K562 (cell line): ENCODE measurements around the gene TEAD3. TPM values are rescaled to one million over a fixed set of nuclear protein-coding genes. Genes with fewer than 3 reads are reported as not detected.

ENCODE experiments used
- C11orf30 ChIP-seq: fragments of 450-650 bp; IDR thresholded peaks from 2 replicates; pipeline ENCODE4 v1.6.1; 2016; ENCODE audit warnings: low read depth, mild to moderate bottlenecking
- CCAR2 ChIP-seq: fragments of 200-400 bp; formaldehyde crosslinking; IDR thresholded peaks from 2 replicates; pipeline ENCODE4 v1.6.1; 2017; ENCODE audit warnings: mild to moderate bottlenecking, low read depth, low read length
- EP300 ChIP-seq: IDR thresholded peaks from 2 replicates; pipeline ENCODE4 v1.6.1; 2012; ENCODE audit warnings: low read length, improper control_type of control experiment
- ESRRB ChIP-seq: fragments of 250-450 bp; sonication (Bioruptor Pico); IDR thresholded peaks from 2 replicates; pipeline ENCODE4 v1.5.0; 2020; ENCODE audit warnings: mild to moderate bottlenecking, moderate library complexity, borderline replicate concordance
- ETV1 ChIP-seq: fragments of 450-650 bp; conservative IDR thresholded peaks from 2 replicates; pipeline ENCODE4 v1.6.1; 2016; ENCODE audit warnings: missing genetic modification characterization, control low read depth, low read depth, missing compliant biosample characterization
- FUS ChIP-seq: fragments of 200-400 bp; formaldehyde crosslinking; optimal IDR thresholded peaks from 2 replicates; pipeline ENCODE3; 2017; ENCODE audit warnings: low read depth, low read length
- HNRNPUL1 ChIP-seq: fragments of 200-400 bp; formaldehyde crosslinking; IDR thresholded peaks from 2 replicates; pipeline ENCODE4 v1.6.1; 2017; ENCODE audit warnings: low read length
- HOXB6 ChIP-seq: fragments of 250-450 bp; sonication (Bioruptor Pico); IDR thresholded peaks from 2 replicates; pipeline ENCODE4 v1.5.1; 2022; ENCODE audit warnings: mild to moderate bottlenecking, borderline replicate concordance
- ILK ChIP-seq: fragments of 450-650 bp; IDR thresholded peaks from 2 replicates; pipeline ENCODE4 v1.6.1; 2016; ENCODE audit warnings: missing genetic modification characterization, low read depth, mild to moderate bottlenecking, missing compliant biosample characterization, moderate library complexity, borderline replicate concordance
- POLR2H ChIP-seq: IDR thresholded peaks from 2 replicates; pipeline ENCODE4 v1.6.1; 2016; ENCODE audit warnings: missing genetic modification characterization, low read depth, mild to moderate bottlenecking, control low read depth, missing compliant biosample characterization, moderate library complexity
- PYGO2 ChIP-seq: fragments of 450-650 bp; IDR thresholded peaks from 2 replicates; pipeline ENCODE4 v1.6.1; 2016; ENCODE audit warnings: mild to moderate bottlenecking, missing genetic modification characterization, moderate library complexity, missing compliant biosample characterization
- RB1 ChIP-seq: fragments of 450-650 bp; IDR thresholded peaks from 2 replicates; pipeline ENCODE4 v1.6.1; 2017; ENCODE audit warnings: low read depth, mild to moderate bottlenecking
- ZBTB17 ChIP-seq: fragments of 450-650 bp; formaldehyde crosslinking; IDR thresholded peaks from 2 replicates; pipeline ENCODE4 v1.4.0; 2020; ENCODE audit warnings: mild to moderate bottlenecking
- ZNF133 ChIP-seq: fragments of 250-450 bp; sonication (Bioruptor Pico); IDR thresholded peaks from 2 replicates; pipeline ENCODE4 v1.4.0; 2020; ENCODE audit warnings: mild to moderate bottlenecking
- ZNF263 ChIP-seq: sonication (generic); formaldehyde crosslinking; IDR thresholded peaks from 2 replicates; pipeline ENCODE4 v1.8.0; 2022; ENCODE audit warnings: mild to moderate bottlenecking, missing genetic modification reagents, borderline replicate concordance
- ZNF282 ChIP-seq: sonication (generic); formaldehyde crosslinking; IDR thresholded peaks from 2 replicates; pipeline ENCODE4 v1.8.1; 2023; ENCODE audit warnings: missing genetic modification reagents
- ZNF445 ChIP-seq: fragments of 250-450 bp; sonication (Bioruptor Pico); IDR thresholded peaks from 2 replicates; pipeline ENCODE4 v1.4.0; 2020; ENCODE audit warnings: low read depth, mild to moderate bottlenecking, moderate library complexity
- ZNF77 ChIP-seq: fragments of 250-450 bp; sonication (Bioruptor Pico); IDR thresholded peaks from 2 replicates; pipeline ENCODE4 v1.5.0; 2020
- polyA plus RNA-seq, 8 experiments: library from polyadenylated mRNA; depleted of rRNA in 4 of 8; stranded (reverse) in 5 of 8; unstranded in 3 of 8; fragments of >200 nt; fragmentation: Nextera tagmentation in 2 of 8; fragmentation: Illumina TruSeq in 1 of 8; extraction: Ambion mirVana in 2 of 8; extraction: Trizol in 1 of 8; gene quantifications; 2 replicates each; pipeline versions ENCODE4 v1.2.1 to v1.2.3, GENCODE V29; 2011 to 2014; ENCODE audit warnings: inconsistent platforms in 1 of 8, missing spikeins in 1 of 8
- total RNA-seq, 7 experiments: library from RNA; depleted of rRNA in 6 of 7; stranded (reverse); fragments of >200 nt in 6 of 7; fragmentation: Illumina TruSeq in 2 of 7; extraction: Trizol in 2 of 7; gene quantifications; 2 replicates each; pipeline versions ENCODE4 v1.2.1 to v1.2.3, GENCODE V29; 2011 to 2021; ENCODE audit warnings: low replicate concordance in 1 of 7
- TF ChIP-seq, protein P1 (sequence below): fragments of 450-650 bp; IDR thresholded peaks from 2 replicates; pipeline ENCODE4 v1.6.1; 2014; ENCODE audit warnings: low read depth, mild to moderate bottlenecking, moderate library complexity, borderline replicate concordance
- TF ChIP-seq, protein P2 (sequence below), 3 experiments: fragments of 200-800 bp in 1 of 3; sonication (Bioruptor generic) in 1 of 3; sonication (generic) in 1 of 3; formaldehyde crosslinking in 1 of 3; IDR thresholded peaks; 2 replicates each; pipeline versions ENCODE4 v1.6.1 to v1.8.0; 2016 to 2022; ENCODE audit warnings: mild to moderate bottlenecking in 2 of 3, missing compliant biosample characterization in 2 of 3, missing genetic modification characterization in 2 of 3, missing genetic modification reagents in 1 of 3
- TF ChIP-seq, protein P3 (sequence below): fragments of 450-650 bp; IDR thresholded peaks from 2 replicates; pipeline ENCODE4 v1.6.1; 2018; ENCODE audit not compliant: partially characterized antibody
- TF ChIP-seq, protein P4 (sequence below): fragments of 450-650 bp; IDR thresholded peaks from 2 replicates; pipeline ENCODE4 v1.6.1; 2016

Gene TEAD3
- total and polyA plus RNA-seq, 9 of the 15 experiments (the other 6 are each of a cell fraction or from before 2014, with no cell fraction given) = 0.63 to 13.2 (median 3.3) TPM

GRCh38 chr6:35470663-35471120, 26.2 kb downstream of the TEAD3 start (continued):
- TF ChIP-seq CCAR2 = no peak
- TF ChIP-seq ZNF263 = 0 out of 2 replicates have a peak, but pooled peaks have one; percentile 4
- TF ChIP-seq POLR2H (tag) = peak; percentile 38; the same call in 1 of the 2 replicates
- TF ChIP-seq, protein P1, sequence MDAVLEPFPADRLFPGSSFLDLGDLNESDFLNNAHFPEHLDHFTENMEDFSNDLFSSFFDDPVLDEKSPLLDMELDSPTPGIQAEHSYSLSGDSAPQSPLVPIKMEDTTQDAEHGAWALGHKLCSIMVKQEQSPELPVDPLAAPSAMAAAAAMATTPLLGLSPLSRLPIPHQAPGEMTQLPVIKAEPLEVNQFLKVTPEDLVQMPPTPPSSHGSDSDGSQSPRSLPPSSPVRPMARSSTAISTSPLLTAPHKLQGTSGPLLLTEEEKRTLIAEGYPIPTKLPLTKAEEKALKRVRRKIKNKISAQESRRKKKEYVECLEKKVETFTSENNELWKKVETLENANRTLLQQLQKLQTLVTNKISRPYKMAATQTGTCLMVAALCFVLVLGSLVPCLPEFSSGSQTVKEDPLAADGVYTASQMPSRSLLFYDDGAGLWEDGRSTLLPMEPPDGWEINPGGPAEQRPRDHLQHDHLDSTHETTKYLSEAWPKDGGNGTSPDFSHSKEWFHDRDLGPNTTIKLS = no peak
- no peak for TF ChIP-seq ZNF77 (CRISPR knock-in tag)
- TF ChIP-seq ZNF282 (CRISPR knock-in tag) = 0 out of 2 replicates have a peak, but pooled peaks have one; percentile 20
- TF ChIP-seq, protein P2, sequence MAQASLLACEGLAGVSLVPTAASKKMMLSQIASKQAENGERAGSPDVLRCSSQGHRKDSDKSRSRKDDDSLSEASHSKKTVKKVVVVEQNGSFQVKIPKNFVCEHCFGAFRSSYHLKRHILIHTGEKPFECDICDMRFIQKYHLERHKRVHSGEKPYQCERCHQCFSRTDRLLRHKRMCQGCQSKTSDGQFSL (CRISPR knock-in tag; IDR thresholded peaks at IDR 0.05) = 0 out of 2 replicates have a peak, but pooled peaks have one; percentile 24
- TF ChIP-seq, protein P2 (tag; IDR thresholded peaks at IDR 0.05) = no peak
- no peak for TF ChIP-seq HOXB6 (CRISPR knock-in tag)
- no peak for TF ChIP-seq ETV1 (tag)
- TF ChIP-seq, protein P3, sequence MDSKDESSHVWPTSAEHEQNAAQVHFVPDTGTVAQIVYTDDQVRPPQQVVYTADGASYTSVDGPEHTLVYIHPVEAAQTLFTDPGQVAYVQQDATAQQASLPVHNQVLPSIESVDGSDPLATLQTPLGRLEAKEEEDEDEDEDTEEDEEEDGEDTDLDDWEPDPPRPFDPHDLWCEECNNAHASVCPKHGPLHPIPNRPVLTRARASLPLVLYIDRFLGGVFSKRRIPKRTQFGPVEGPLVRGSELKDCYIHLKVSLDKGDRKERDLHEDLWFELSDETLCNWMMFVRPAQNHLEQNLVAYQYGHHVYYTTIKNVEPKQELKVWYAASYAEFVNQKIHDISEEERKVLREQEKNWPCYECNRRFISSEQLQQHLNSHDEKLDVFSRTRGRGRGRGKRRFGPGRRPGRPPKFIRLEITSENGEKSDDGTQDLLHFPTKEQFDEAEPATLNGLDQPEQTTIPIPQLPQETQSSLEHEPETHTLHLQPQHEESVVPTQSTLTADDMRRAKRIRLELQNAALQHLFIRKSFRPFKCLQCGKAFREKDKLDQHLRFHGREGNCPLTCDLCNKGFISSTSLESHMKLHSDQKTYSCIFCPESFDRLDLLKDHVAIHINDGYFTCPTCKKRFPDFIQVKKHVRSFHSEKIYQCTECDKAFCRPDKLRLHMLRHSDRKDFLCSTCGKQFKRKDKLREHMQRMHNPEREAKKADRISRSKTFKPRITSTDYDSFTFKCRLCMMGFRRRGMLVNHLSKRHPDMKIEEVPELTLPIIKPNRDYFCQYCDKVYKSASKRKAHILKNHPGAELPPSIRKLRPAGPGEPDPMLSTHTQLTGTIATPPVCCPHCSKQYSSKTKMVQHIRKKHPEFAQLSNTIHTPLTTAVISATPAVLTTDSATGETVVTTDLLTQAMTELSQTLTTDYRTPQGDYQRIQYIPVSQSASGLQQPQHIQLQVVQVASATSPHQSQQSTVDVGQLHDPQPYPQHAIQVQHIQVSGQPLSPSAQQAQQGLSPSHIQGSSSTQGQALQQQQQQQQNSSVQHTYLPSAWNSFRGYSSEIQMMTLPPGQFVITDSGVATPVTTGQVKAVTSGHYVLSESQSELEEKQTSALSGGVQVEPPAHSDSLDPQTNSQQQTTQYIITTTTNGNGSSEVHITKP = no peak
- TF ChIP-seq, protein P4, sequence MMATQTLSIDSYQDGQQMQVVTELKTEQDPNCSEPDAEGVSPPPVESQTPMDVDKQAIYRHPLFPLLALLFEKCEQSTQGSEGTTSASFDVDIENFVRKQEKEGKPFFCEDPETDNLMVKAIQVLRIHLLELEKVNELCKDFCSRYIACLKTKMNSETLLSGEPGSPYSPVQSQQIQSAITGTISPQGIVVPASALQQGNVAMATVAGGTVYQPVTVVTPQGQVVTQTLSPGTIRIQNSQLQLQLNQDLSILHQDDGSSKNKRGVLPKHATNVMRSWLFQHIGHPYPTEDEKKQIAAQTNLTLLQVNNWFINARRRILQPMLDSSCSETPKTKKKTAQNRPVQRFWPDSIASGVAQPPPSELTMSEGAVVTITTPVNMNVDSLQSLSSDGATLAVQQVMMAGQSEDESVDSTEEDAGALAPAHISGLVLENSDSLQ = peak; percentile 36
- TF ChIP-seq PYGO2 = no peak
- no peak for TF ChIP-seq ESRRB (CRISPR knock-in tag)
- no peak for TF ChIP-seq ILK
- no peak for TF ChIP-seq EP300
- no peak for TF ChIP-seq RB1
- no peak for TF ChIP-seq HNRNPUL1
- no peak for TF ChIP-seq ZBTB17 (CRISPR knock-in tag)
- TF ChIP-seq ZNF133 (CRISPR knock-in tag) = no peak
- no peak for TF ChIP-seq ZNF445 (CRISPR knock-in tag)
- no peak for TF ChIP-seq FUS
- TF ChIP-seq C11orf30 = no peak
